GM18505 (cell line): ENCODE data around the gene UCHL1.

Experiments
- ATAC-seq: cut with Tn5 transposase; IDR thresholded peaks from one replicate; pipeline ENCODE4 v1.9.1; 2021; ENCODE audit not compliant: unreplicated experiment
- POLR2A ChIP-seq: IDR thresholded peaks from 4 replicates; pipeline ENCODE4 v1.6.1; 2011; ENCODE audit warnings: borderline replicate concordance; ENCODE audit not compliant: insufficient read depth, insufficient read length; ENCODE audit errors: extremely low read depth

Gene UCHL1

GRCh38 chr4:41315862-41316261 is 59.1 kb downstream of the UCHL1 start:
- no peak for ATAC-seq
- no peak for TF ChIP-seq POLR2A
